ENCODE results near the gene MON2. TPM values are rescaled to one million over a fixed set of nuclear protein-coding genes. Genes with fewer than 3 reads are reported as not detected.

The MON2 gene
- total and polyA plus RNA-seq, 2 donors (not counting 1 experiment from before 2014, with no cell fraction given): 12.3 to 43.8 TPM

DNA sequence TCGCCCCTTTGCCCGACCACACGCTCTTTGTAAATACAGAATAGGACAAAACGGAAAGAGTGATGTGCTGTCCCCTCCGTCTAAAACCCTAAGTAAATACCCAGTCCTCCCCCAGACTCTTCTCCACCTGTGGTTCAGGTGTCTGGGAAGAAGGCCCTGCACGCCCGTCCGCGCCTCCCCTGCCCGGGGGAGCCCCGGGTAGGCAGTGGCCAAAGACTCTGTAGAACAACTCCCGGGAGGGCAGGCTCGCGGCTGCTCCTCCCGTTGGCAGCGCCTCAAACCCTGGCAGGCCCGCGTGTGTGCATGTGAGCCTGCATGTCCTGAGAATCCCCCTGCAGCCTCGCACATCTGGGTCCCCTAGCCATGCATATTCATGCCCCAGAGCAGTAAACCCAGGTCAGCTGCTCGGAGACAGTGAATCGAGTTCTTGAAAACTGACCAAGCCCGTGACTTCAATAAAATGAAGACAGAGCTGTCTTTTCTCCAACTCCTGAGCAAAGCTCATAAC lies 165.8 kb downstream of the MON2 start:
- no peak for TF ChIP-seq EZH2 (IDR thresholded peaks at IDR 0.05; ENCODE audit: low read length, missing control alignments)
- no peak for TF ChIP-seq CTCF (conservative IDR thresholded peaks at IDR 0.05 in 1 of 2, IDR thresholded peaks at IDR 0.05 in 1 of 2; ENCODE audit: low read depth in 1 of 2, low read length in 2 of 2)
- peak; percentile 14 to 43 for DNase-seq (ENCODE audit: low read depth in 2 of 2)
- H3K9me3 ChIP-seq (ENCODE audit: control insufficient read depth, insufficient read depth, low read depth, low read length): no peaks in the 10 kb centered on the region
- H3K27ac ChIP-seq (ENCODE audit: insufficient read depth, low read length): peak overlapping the region; percentile 35
- peaks cover 3% of the 10 kb centered on the region for H3K4me1 ChIP-seq (ENCODE audit: control insufficient read depth, extremely low read depth, insufficient read depth, low read length)
- no peaks in the 10 kb centered on the region for H3K27me3 ChIP-seq (ENCODE audit: control insufficient read depth, insufficient read depth, low read length)
- H3K36me3 ChIP-seq (ENCODE audit: control insufficient read depth, insufficient read depth, low read length): no peaks in the 10 kb centered on the region
- no peaks in the 10 kb centered on the region for H4K20me1 ChIP-seq (ENCODE audit: control insufficient read depth, extremely low read depth, insufficient read depth, low read length)
- H3K79me2 ChIP-seq (ENCODE audit: control insufficient read depth, insufficient read depth, low read length): no peaks in the 10 kb centered on the region
- H3K4me3 ChIP-seq (replicated peaks in 1 of 4; ENCODE audit: control extremely low read depth in 1 of 4, insufficient read depth in 1 of 4, low read depth in 3 of 4, low read length in 4 of 4): peak overlapping the region; percentile 45 to 63 (median 53)
- peak overlapping the region; percentile 78 for H3K4me2 ChIP-seq (ENCODE audit: extremely low read depth, insufficient read depth, low read length)
- H2AFZ ChIP-seq (ENCODE audit: low read length): peak overlapping the region; percentile 33
- H3K9ac ChIP-seq (ENCODE audit: insufficient read depth, low read length): peak overlapping the region; percentile 46

DNA sequence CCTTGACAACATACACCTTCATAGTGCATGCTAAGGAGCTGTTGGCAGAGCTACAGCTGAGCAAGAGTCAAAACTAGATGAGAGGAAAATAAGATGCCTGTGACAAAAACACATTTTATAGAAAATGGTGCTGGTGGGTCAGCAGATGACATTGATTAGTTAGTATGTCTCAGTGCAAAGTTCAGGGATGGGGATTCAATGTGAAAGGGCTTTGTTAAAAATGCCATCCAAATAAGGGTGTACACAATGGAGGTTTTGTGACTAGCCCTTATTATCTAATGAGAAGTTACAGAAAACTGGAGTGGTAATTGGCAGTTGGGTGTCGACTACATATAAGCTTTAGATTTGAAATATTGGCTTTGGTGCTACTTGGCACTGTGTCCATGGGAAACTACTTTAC lies 169.0 kb downstream of the MON2 start:
- no peaks in the 10 kb centered on the region for H3K36me3 ChIP-seq (ENCODE audit: control insufficient read depth, insufficient read depth, low read length)
- no peak overlapping the region for H3K9ac ChIP-seq (ENCODE audit: insufficient read depth, low read length)
- no peak overlapping the region for H3K4me2 ChIP-seq (ENCODE audit: extremely low read depth, insufficient read depth, low read length)
- H2AFZ ChIP-seq (ENCODE audit: low read length): no peak overlapping the region
- no peaks in the 10 kb centered on the region for H3K79me2 ChIP-seq (ENCODE audit: control insufficient read depth, insufficient read depth, low read length)
- H3K4me3 ChIP-seq (replicated peaks in 1 of 4; ENCODE audit: control extremely low read depth in 1 of 4, insufficient read depth in 1 of 4, low read depth in 3 of 4, low read length in 4 of 4): no peak overlapping the region
- peaks cover 3% of the 10 kb centered on the region for H3K4me1 ChIP-seq (ENCODE audit: control insufficient read depth, extremely low read depth, insufficient read depth, low read length)
- TF ChIP-seq EZH2 (IDR thresholded peaks at IDR 0.05; ENCODE audit: low read length, missing control alignments): no peak
- no peak for TF ChIP-seq CTCF (conservative IDR thresholded peaks at IDR 0.05 in 1 of 2, IDR thresholded peaks at IDR 0.05 in 1 of 2; ENCODE audit: low read depth in 1 of 2, low read length in 2 of 2)
- DNase-seq (ENCODE audit: low read depth in 2 of 2): no peak
- no peak overlapping the region for H3K27ac ChIP-seq (ENCODE audit: insufficient read depth, low read length)
- H4K20me1 ChIP-seq (ENCODE audit: control insufficient read depth, extremely low read depth, insufficient read depth, low read length): no peaks in the 10 kb centered on the region
- no peaks in the 10 kb centered on the region for H3K9me3 ChIP-seq (ENCODE audit: control insufficient read depth, insufficient read depth, low read depth, low read length)
- no peaks in the 10 kb centered on the region for H3K27me3 ChIP-seq (ENCODE audit: control insufficient read depth, insufficient read depth, low read length)

DNA sequence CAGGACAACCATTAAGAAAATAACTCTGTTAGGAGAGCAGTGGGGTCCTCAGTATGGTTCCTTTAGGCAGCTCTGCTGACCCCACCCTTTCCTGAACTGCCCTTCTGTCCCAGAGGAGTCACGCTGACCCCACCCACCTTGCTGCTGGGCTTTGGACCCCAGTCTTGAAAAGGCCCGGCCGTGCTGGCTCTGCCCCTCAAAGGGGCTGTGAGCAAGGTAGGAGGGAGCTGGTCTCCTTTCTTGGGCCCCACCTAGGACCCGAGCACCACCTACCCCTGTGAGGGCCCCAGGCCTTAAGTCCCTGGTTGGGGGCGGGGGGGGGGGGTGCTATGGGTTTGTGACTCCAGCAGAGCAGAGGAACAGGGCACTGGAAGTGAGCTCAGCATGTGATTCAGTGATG lies 171.1 kb downstream of the MON2 start:
- H3K4me3 ChIP-seq (replicated peaks in 1 of 4; ENCODE audit: control extremely low read depth in 1 of 4, insufficient read depth in 1 of 4, low read depth in 3 of 4, low read length in 4 of 4): no peak overlapping the region
- H3K27me3 ChIP-seq (ENCODE audit: control insufficient read depth, insufficient read depth, low read length): no peaks in the 10 kb centered on the region
- H3K79me2 ChIP-seq (ENCODE audit: control insufficient read depth, insufficient read depth, low read length): no peaks in the 10 kb centered on the region
- H4K20me1 ChIP-seq (ENCODE audit: control insufficient read depth, extremely low read depth, insufficient read depth, low read length): no peaks in the 10 kb centered on the region
- no peak overlapping the region for H3K27ac ChIP-seq (ENCODE audit: insufficient read depth, low read length)
- TF ChIP-seq EZH2 (IDR thresholded peaks at IDR 0.05; ENCODE audit: low read length, missing control alignments): no peak
- no peak for TF ChIP-seq CTCF (conservative IDR thresholded peaks at IDR 0.05 in 1 of 2, IDR thresholded peaks at IDR 0.05 in 1 of 2; ENCODE audit: low read depth in 1 of 2, low read length in 2 of 2)
- DNase-seq (ENCODE audit: low read depth in 2 of 2): no peak
- no peak overlapping the region for H3K9ac ChIP-seq (ENCODE audit: insufficient read depth, low read length)
- no peaks in the 10 kb centered on the region for H3K36me3 ChIP-seq (ENCODE audit: control insufficient read depth, insufficient read depth, low read length)
- peaks cover 4% of the 10 kb centered on the region for H3K4me1 ChIP-seq (ENCODE audit: control insufficient read depth, extremely low read depth, insufficient read depth, low read length)
- H3K4me2 ChIP-seq (ENCODE audit: extremely low read depth, insufficient read depth, low read length): no peak overlapping the region
- H3K9me3 ChIP-seq (ENCODE audit: control insufficient read depth, insufficient read depth, low read depth, low read length): no peaks in the 10 kb centered on the region
- no peak overlapping the region for H2AFZ ChIP-seq (ENCODE audit: low read length)
